Neural progenitor cell (in vitro differentiated cells): ENCODE measurements around the gene TAC3.

Source experiments
- CTCF ChIP-seq: fragments of 200-600 bp; sonication (generic); IDR thresholded peaks from 2 replicates; pipeline ENCODE4 v1.5.1; 2017; ENCODE audit warnings: antibody characterized with exemption, mild to moderate bottlenecking
- EZH2 ChIP-seq: fragments of 200-600 bp; sonication (generic); IDR thresholded peaks from 2 replicates; pipeline ENCODE4 v1.6.1; 2017; ENCODE audit warnings: antibody characterized with exemption, mild to moderate bottlenecking, moderate library complexity

DNA sequence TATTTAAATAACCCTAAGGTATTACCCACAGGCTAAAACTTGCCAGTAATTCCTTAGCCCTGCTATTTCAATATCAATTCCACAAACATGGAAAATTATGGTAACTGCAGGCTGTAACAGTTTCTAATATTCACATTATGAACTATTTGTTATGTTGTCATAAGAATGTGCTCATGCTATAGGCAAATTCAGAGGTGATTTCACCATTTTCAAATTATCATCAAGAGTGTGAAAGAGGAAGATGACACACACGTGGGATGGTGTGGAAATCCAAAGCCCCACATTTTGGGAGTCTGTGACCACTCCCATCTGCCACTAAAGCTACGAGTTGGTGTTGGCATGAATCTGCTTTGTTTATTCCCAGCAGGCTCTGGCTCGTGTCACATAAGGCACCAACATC lies 39.5 kb upstream of the TAC3 start:
- no peak for TF ChIP-seq CTCF
- TF ChIP-seq EZH2: no peak
